ENCODE measurements around the gene TM7SF2.

TM7SF2 gene

DNA sequence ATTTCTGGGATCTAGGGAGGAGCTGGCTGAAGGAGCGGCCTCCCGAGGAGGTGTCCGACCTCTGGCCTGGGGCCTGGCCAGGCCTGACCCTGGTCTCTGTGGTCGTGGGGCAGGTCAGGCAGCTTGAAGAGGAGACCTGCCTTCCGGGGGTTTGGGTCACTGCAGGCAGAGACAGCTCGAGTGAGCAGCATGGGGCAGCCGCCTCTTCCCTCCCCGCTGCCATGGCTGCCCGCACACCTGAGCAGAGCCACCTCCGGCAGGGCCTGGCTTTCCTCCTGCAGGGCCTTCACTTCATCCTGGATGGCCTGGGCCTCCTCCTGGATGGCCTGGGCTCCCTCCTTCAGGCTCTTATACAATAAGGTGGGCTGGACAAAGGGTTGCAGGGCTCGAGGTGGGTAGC, 45.4 kb upstream of the TM7SF2 start:
- no peak for TF ChIP-seq SIN3A (IDR thresholded peaks at IDR 0.05; ENCODE audit: borderline replicate concordance, insufficient read depth, low read length)
- TF ChIP-seq, protein P1, sequence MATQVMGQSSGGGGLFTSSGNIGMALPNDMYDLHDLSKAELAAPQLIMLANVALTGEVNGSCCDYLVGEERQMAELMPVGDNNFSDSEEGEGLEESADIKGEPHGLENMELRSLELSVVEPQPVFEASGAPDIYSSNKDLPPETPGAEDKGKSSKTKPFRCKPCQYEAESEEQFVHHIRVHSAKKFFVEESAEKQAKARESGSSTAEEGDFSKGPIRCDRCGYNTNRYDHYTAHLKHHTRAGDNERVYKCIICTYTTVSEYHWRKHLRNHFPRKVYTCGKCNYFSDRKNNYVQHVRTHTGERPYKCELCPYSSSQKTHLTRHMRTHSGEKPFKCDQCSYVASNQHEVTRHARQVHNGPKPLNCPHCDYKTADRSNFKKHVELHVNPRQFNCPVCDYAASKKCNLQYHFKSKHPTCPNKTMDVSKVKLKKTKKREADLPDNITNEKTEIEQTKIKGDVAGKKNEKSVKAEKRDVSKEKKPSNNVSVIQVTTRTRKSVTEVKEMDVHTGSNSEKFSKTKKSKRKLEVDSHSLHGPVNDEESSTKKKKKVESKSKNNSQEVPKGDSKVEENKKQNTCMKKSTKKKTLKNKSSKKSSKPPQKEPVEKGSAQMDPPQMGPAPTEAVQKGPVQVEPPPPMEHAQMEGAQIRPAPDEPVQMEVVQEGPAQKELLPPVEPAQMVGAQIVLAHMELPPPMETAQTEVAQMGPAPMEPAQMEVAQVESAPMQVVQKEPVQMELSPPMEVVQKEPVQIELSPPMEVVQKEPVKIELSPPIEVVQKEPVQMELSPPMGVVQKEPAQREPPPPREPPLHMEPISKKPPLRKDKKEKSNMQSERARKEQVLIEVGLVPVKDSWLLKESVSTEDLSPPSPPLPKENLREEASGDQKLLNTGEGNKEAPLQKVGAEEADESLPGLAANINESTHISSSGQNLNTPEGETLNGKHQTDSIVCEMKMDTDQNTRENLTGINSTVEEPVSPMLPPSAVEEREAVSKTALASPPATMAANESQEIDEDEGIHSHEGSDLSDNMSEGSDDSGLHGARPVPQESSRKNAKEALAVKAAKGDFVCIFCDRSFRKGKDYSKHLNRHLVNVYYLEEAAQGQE (IDR thresholded peaks at IDR 0.05; ENCODE audit: insufficient read depth in 1 of 2, low read depth in 2 of 2, low read length in 2 of 2) = no peak
- no peak for TF ChIP-seq TAF1 (IDR thresholded peaks at IDR 0.05; ENCODE audit: borderline replicate concordance, insufficient read depth, low read length)
- no peak for TF ChIP-seq POLR2AphosphoS5 (IDR thresholded peaks at IDR 0.05; ENCODE audit: low read depth, low read length)
- no peak for TF ChIP-seq FOXP2 (optimal IDR thresholded peaks at IDR 0.05; ENCODE audit: borderline replicate concordance, extremely low read depth, extremely low read length, insufficient read depth)

DNA sequence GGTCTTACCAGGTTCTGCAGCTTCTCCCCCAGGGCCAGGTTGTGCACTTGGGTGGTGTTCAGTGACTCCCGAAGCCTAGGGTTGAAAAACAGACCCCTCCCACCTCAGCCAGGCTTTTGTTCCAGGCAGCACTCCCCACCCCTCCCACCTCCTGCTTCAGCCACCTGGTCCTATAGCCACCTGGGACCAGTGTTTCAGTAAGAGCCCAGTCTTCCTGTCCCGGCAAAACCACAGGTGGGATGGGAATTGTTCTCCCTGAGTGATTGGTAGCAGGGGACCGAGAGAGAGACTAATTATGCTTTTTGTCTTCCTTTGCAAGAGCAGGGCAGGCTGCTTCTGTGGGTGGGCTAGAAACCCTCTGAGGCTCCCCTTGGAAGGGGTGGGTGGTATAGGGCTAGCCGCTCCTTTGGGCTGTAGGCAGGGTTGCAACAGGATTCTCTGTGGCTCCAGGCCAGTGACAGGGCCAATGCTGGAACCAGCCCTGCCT, 44.8 kb upstream of the TM7SF2 start:
- TF ChIP-seq POLR2AphosphoS5 (IDR thresholded peaks at IDR 0.05; ENCODE audit: low read depth, low read length) = no peak
- no peak for TF ChIP-seq TAF1 (IDR thresholded peaks at IDR 0.05; ENCODE audit: borderline replicate concordance, insufficient read depth, low read length)
- TF ChIP-seq SIN3A (IDR thresholded peaks at IDR 0.05; ENCODE audit: borderline replicate concordance, insufficient read depth, low read length) = no peak
- no peak for TF ChIP-seq FOXP2 (optimal IDR thresholded peaks at IDR 0.05; ENCODE audit: borderline replicate concordance, extremely low read depth, extremely low read length, insufficient read depth)
- TF ChIP-seq, protein P1 (IDR thresholded peaks at IDR 0.05; ENCODE audit: insufficient read depth in 1 of 2, low read depth in 2 of 2, low read length in 2 of 2) = no peak

DNA sequence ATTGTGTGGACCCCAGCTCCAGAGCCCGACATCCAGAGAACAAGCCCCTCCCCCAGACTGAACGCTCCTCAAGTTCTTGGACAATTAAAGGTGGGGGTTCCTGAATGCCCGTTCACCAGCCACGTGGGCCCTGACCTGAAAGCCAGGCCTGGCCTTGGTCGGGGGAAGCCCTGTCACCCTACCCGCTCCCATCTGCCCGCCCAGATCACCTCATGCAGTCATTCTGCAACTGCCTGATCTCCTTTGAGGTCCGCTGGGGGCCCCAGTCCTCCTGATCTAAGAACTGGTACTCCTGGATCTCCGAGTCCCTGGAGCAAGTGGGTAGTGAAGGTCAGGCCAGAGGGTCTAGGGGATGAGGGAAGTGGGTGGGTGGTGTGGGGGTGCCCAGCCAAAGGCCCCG, 44.2 kb upstream of the TM7SF2 start:
- no peak for TF ChIP-seq SIN3A (IDR thresholded peaks at IDR 0.05; ENCODE audit: borderline replicate concordance, insufficient read depth, low read length)
- no peak for TF ChIP-seq TAF1 (IDR thresholded peaks at IDR 0.05; ENCODE audit: borderline replicate concordance, insufficient read depth, low read length)
- TF ChIP-seq, protein P1 (IDR thresholded peaks at IDR 0.05; ENCODE audit: insufficient read depth in 1 of 2, low read depth in 2 of 2, low read length in 2 of 2) = no peak
- TF ChIP-seq FOXP2 (optimal IDR thresholded peaks at IDR 0.05; ENCODE audit: borderline replicate concordance, extremely low read depth, extremely low read length, insufficient read depth) = no peak
- TF ChIP-seq POLR2AphosphoS5 (IDR thresholded peaks at IDR 0.05; ENCODE audit: low read depth, low read length) = no peak

DNA sequence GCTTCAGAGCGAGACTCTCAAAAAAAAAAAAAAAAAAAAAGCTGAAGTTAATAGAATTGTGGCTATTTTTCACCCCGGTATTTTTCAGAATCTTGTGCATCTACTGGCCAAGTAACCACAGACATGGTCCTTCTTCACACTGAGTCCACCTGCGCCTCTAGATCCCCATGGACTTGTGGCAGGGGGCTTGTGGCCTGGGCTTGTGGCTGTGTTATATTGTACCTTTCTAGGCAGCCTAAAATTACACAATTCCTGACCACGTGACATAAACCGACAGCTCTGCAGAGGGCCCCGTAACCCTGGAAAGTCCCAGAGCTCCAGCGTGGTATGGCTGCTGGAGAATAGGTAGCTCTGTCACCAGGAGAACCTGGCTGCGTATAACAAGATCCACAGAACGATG, 42.5 kb upstream of the TM7SF2 start:
- TF ChIP-seq POLR2AphosphoS5 (IDR thresholded peaks at IDR 0.05; ENCODE audit: low read depth, low read length) = no peak
- no peak for TF ChIP-seq SIN3A (IDR thresholded peaks at IDR 0.05; ENCODE audit: borderline replicate concordance, insufficient read depth, low read length)
- TF ChIP-seq FOXP2 (optimal IDR thresholded peaks at IDR 0.05; ENCODE audit: borderline replicate concordance, extremely low read depth, extremely low read length, insufficient read depth) = no peak
- TF ChIP-seq TAF1 (IDR thresholded peaks at IDR 0.05; ENCODE audit: borderline replicate concordance, insufficient read depth, low read length) = no peak
- TF ChIP-seq, protein P1 (IDR thresholded peaks at IDR 0.05; ENCODE audit: insufficient read depth in 1 of 2, low read depth in 2 of 2, low read length in 2 of 2) = no peak

Data from PFSK-1 (cell line).